Amygdala (tissue), 56 donors: Measurements from ENCODE around the gene VSTM5.
"Not testable (repeated sequence)": the region's sequence is repeated elsewhere in the genome, so short reads cannot be mapped to it uniquely, and the experiment has no call there.

ENCODE experiments used
- DNase-seq, 56 donors: peaks; one replicate each; lab custom pipeline; 2025; lab: John Stamatoyannopoulos, UW

The VSTM5 gene, protein sequence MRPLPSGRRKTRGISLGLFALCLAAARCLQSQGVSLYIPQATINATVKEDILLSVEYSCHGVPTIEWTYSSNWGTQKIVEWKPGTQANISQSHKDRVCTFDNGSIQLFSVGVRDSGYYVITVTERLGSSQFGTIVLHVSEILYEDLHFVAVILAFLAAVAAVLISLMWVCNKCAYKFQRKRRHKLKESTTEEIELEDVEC

DNA sequence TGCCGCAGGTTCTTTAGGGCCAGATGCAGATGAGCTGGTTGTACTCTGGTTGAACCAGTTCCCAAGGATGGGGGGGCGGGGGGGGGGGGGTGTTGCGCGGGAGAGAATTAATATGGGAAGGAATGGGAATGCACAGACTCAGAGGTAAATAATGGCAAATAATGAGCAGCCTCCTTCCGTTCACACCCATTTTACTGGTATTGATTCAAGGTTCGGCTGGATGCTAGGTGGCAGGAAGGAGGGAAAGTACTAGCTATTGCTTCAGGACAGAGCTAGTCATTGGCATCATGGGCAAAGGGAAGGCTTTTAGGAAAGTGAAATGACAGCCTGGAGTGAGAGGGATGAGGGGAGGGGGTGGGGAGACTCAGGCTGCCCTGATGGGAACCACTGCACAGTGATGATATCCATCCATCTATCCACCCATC lies at the start of gene VSTM5:
TSS of gene VSTM5 (minus strand) at position 25 of the 425 bp plus-strand sequence. CDS start 116 bp downstream, outside the sequence.
- DNase-seq, result no peak

DNA sequence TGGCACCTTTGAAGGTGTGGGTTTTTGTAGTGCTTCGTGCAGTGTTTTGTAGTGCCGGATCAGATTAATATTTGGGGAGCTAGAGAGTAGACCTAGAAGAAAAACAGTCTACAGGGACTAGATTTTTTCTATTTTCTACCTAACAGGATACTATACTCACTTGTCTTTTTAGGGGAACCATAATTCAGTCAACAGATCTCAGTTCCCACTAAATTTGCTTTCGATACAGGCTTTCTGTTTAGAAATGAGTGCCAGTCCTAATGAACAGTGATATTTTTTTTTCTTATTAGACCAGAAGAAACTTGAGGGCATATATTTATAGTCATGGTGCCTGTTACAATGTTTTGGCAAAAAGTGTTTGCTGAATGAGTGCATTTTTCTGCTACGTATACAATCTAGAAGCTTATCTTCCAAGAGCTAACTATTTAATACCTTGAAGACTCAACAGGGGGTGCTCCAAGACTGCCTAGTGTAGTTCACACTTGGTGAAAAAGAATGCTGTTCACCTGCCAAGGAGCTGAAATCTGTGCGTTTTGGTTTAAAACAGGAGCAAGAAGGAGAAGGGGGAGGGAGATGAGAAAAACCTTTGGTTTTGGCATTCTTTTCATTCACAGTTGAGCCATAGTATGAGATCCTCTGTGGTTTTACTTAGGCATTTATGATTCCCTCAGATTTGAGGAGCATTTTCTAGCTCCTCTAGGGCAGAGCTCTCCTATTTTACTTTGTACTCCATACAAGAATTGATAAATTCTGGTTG lies 44.9 kb upstream of the VSTM5 start:
- peak in 8 of 56 donors; percentile 0 to 17 (median 5) for DNase-seq

DNA sequence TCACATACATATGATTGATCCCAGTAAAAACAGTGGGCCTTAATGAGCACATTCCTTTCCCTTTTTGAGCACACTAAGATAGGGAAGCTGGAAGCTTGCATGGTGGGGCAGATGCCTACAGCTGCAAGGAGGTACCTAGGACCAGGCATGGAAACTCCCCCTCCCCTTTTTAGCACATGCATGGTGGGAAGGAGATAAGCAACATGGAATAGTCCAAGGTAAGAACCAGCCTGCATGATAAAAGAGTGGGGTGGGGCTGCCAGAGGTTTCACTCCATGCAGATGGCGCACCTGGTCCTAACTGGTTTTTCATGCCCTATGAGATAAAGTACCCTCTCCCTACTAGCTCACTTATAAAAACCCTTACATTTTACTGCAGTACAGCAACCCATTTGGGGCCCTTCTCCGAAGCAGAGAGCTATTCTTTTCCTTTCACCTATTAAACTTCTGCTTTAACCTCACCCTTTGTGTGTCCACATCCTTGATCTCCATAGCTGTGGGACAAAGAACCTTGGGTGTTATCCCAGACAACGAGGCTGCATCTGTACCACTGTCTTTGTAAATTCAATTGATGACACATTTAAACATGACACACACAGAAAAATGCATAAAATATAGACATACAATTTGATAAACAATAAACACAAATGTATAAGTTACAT lies 40.1 kb upstream of the VSTM5 start:
- no peak for DNase-seq

DNA sequence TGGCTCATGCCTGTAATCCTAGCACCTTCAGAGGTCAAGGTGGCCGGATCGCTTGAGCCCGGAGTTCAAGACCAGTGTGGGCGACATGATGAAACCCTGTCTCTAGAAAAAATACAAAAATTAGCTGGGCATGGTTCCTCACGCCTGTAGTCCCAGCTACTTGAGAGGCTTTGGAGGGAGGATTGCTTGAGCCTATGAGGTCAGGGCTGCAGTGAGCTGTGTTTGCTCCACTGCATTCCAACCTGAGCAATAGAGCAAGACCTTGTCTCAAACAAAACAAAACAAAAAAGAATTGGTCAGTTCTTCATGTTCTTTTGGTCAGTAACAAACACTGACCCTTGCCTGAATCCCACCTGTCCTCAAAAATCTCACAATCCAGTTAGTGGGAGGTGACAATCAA lies 36.7 kb upstream of the VSTM5 start:
- DNase-seq, result no peak

DNA sequence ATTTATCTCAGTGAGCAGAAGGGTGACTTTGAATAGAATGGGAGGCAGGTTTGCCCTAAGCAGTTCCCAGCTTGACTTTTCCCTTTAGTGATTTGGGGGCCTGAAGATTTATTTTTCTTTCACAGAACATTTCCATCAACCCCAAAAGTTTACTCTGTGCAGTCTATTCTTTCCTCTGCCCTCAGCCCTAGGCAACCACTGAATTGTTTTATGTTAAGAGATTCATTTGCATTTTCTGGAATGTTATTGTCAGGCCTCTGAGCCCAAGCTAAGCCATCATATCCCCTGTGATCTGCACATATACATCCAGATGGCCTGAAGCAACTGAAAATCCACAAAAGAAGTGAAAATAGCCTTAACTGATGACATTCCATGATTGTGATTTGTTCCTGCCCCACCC lies 28.7 kb upstream of the VSTM5 start:
- DNase-seq, result not testable (repeated sequence)

DNA sequence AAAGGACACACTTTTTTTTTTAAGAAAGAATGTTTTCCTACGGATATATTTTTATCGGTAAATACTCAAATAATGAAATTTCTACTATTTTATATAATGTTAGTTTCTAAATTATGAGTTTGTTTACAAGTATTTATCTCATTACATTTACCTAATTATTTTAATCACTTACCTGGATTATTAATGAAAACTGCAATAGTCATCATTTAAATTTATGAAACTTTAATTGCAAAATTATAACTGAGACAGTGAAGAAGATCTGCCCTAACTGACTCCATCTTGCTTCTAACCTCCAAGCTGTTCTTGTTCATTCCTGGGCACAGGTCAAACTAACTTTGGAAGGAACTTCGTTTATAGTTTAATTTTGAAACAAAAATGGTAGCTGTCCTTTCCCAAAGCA lies 25.2 kb upstream of the VSTM5 start:
- DNase-seq, result no peak

DNA sequence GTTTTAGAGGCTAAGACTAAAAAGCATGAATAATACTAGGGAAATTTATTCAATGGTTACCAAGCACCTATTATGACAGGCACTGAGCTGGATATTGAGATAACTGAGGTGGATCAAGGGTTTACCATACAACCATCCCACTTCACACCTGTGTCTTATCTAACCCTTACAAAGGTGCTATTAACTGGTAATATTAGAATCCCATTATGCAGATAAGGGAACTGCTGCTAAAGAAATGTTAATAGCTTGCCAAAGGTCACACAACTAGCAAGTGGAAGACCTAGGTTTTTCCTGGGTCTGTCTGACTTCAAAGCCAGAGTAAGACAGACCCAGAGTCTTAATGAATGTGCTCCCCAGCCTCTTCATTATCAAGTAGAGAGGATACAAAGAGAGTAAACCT lies 21.1 kb upstream of the VSTM5 start:
- DNase-seq, result no peak

DNA sequence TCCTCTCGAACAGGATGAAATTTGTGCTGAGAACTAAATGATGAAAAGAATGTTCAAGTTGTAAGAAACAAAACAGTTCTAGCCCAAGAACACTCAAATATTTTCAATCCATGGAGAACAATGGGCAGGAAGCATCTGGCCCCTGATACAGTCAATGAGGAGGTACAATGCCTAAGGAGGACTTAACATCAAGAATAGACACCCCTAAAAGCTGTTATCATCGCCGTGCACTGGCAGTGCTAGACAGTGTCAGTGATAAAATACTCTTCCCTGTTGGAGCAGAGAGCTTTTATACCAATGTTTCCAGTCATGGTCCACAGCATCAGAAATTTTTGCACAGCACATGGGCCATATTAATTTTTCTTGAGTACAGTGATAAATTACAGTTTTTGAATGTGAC lies 20.2 kb upstream of the VSTM5 start:
- no peak for DNase-seq

DNA sequence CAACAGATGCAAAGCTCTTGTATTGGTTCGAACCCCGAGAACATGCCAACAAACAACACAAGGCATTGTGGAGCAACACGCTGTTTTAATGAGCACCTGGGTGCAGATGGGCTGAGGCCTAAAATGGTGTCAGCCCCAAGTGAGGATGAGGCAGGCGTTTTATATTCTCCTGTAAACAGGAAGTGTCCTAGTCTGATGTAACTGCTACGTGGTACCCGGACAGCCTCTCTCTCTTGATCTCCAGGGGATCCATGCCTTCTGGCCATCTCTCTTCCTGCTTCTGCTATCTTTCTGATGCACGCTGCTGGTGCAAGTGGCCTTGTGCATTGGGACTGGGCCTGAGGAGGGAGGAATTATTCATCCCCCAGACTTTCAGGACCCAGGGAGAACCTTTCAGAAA lies 19.4 kb upstream of the VSTM5 start:
- no peak for DNase-seq

DNA sequence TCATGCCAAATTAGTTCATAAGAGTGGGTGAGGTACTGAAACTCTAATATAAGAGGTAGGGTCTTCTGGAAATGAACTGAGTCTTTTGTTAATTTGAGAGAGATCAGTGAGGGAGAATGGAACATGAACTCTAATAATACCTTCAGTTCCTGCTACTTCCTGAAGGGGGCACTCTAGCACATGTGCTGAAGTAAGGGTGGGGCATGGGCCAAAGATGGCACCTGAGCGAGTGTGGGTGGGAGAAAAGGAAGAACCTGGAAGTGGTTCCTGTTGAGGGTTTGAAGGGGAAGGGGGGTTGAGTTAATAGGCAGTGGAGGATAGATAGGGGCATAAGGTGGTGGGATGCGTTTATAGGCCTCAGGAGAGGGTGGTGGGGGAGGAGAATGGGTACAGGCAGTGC lies 18.0 kb upstream of the VSTM5 start:
- not testable (repeated sequence) for DNase-seq

DNA sequence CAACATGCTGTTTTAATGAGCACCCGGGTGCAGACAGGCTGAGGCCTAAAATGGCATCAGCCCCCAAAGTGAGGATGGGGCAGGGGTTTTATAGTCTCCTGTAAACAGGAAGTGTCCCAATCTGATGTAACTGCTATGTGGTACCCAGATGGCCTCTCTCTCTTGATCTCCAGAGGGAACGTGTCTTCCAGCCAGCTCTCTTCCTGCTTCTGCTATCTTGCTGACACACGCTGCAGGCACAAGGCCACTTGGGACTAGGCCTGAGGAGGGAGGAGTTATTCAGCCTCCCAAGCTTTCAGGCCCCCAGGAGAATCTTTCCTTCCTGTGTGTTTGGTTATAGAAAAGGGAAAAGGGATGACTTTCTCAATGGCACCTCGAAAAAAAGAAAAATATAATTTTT lies 11.4 kb upstream of the VSTM5 start:
- no peak for DNase-seq

DNA sequence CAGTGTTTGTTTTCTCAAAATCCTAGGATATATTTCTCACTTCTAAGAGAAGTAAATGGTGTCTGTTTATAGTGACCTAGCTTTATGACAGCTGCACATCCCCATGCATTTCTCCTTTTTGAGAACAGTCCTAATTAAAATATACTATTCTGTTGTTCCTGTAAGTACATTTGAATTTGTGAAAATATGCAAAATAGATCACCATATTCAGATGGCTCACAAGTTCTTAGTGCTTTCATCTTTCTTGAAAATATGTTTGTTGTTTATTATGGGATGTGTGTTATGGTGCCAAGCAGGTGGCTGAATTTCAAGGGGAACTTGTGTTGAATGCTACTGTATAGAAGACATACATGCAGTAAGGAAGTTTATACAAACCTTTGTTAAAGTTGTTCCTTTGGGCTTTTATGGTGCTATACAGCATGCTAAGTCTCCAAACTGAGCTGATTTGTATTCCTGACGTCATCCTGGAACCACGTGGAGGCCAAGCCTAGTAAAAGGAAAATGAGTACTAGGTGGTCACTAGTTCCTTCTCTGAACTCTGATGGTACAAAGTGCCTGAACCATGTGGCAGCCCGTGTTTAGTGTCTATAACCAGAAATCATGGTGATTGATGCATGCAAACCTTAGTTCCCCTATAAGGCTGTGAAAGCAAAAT lies 7.8 kb upstream of the VSTM5 start:
- DNase-seq, result no peak

DNA sequence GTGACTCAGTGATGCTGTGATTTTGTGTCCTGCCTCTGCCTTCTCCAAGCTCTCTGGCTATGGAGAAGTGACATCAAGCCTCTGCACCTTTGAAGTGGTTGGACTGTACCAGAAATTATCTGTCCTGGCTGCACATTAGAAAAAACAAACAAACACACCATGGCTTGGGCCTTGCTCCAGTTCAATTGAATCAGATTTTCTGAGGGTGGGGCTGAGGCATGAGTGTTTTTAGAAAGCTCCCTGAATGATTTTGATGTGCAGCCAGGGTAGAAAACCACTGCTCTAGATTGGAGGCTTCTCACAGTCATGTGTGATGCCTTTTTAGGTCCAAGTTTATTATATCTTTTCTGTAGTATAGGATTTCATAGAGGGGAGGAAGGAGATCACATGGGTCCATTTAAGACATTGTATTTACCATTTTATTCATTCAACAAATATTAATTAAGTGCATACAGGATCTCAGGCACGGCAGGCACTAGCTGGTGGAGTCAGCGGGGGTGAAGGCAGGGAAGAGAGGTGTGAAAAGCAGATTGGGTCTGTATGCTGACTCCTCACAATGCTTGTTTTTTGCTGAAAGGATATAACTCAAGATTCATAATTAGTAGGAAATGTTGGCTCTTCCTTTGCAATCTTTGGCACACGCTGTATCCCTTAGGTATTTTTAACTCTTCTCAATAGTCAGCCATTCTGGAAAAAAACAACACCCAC lies 7.1 kb upstream of the VSTM5 start:
- peak in 10 of 56 donors; percentile 7 to 42 (median 20) for DNase-seq

DNA sequence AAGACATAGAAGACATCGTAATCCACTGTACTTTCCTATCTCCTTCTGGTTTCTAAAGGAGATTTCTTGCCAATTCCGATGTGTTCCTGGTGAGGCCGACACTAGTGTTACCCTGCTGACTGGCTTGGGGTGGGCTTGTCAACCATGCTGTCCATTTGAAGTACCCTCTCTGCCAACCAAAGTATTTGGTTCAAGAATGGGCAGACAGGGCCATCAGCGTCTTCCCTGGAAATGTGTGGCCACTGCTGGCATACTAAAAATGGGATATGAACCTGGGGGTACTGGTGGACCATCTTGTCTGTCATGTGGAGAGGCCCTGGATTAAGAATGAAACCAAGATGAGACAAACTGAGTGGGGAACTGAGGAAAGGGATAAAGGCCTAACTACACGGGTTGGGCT lies 1.8 kb upstream of the VSTM5 start:
- DNase-seq, result no peak

DNA sequence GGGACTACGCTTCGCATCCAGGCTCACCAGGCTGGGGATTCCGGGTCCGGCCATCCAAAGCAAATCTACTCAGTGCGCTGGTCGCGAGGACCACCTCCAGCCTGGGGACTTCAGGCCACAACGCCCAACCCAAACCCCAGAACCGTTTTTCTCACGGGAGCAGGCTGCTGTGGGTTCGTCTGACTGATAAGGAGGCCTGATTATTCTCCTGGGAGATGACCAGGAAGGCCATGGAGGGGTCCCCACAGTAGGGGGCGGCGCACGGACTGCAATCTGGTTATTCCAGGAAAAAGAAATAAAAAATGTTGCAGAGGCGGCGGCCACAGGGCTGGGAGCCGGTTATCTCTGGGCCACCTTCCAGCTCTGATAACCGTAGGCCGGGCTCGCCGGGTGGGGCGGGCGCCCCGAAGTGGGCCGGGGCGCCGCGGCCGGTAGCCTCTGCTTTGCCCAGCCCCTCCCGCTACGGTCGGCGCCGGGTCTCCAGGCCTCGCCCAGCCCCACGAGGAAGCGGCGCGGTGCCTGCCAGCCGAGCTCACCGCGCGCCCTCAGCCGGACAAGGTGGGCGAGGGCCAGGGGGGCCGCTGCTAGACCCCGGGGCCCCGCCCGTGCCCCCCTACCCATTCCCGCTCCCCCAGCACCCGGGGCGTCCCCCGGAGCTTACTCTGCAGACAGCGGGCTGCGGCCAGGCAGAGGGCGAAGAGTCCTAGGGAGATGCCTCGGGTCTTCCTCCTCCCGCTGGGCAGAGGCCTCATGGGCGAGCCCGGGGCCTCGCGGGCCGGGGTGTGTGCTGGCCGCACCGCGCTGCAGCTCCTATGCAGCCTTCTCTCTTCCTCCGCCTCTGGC lies 446 bp downstream of the VSTM5 start:
- peak in 5 of 56 donors; percentile 4 to 48 (median 12) for DNase-seq

DNA sequence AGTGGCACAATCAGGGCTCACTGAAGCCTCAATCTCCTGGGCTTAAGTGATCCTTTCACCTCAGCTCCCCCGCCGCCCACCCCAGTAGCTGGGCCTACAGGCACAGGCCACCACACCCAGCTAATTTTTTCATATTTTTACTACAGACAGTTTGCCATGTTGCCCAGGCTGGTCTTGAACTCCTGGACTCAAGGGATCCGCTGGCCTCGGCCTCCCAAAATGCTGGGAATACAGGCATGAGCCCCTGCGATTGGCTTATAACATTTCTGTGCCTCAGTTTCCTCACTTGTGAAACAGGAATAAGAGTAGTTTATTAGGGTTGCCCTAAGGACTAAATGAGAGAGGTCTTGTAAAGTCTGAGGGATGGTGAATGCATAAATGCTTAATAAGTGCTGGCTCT lies 1.2 kb downstream of the VSTM5 start:
- DNase-seq, result no peak

DNA sequence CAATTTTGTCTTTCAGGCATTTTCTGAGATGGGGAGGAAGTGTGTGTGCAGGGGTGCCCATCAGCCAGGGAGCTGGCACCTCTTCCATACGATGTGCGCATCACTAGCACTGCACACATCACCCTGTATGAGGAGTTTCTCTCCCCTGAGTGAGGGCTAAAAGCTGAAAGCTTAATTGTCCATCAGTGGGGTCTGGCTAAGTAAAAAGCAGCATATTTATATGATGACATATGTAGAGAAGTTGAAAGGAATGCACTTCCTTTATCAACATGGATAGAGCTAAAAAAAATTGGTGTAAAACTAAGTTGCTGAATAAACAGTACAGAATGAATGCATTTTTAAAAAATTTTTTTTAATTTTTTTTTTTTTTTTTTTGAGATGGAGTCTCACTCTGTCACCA lies 4.0 kb downstream of the VSTM5 start:
- no peak for DNase-seq

DNA sequence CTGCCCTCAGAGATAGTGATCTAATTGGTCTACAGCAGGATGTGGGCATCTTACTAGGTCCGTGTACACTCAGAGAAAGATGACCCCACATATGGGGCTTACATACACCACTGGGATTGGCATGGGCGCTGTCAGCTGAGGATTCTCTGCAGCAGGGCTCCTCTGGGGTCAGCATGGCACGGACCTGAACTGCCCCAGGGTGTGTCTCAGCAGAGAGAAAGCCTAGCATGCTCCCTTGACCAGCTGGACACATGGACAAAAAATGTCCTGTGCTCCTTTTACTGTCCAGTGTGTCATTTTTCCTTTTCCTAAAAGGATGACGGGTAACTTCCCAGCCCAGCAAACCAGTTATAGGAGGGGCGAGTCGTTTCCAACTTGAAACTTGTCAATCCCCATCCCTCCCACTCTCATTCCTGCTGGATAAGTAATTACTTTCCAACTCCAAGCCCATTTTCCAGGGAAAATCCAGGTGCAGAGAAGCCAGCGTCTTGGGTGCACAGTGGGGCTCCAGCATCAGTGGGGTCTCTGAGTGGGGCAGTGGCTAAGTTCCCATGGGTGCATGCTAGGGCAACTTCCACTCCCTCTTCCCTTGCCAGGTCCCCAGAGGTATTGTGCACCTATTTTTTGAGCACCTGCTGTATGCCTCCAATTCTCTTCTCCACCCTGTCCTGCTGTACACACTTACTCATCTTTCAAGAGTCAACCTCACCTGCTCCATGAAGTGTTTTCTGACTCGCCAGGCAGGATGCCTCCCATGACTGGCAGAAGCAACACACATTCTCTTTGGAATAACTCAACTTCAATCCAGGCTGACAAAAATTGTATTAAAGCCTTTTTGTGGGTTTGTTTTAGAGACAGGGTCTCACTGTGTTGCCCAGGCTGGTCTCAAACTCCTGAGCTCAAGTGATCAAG lies 5.0 kb downstream of the VSTM5 start:
- no peak for DNase-seq

DNA sequence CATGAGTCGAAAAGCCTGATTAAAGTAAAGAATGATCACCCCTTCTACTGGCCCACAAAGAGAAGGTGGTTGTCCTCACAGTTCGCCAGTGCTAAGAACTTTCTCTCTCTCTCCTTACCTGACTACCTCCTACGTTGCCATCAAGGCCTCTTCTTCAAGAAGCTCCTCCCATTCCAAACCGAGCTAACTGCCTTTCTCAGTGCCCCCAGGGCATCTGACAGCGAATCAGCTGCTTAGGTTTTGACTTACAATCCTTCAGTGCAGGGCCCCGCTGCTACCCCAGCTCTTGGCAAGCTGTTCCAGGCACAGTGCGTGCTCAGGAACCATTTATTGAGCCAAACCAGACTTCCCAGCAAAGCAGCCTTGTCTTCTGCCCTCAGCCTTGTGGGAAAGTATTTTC lies 5.8 kb downstream of the VSTM5 start:
- no peak for DNase-seq
